Epithelial cell of esophagus (primary cell): ENCODE measurements around the gene P3H2.
"Not testable (repeated sequence)": the region's sequence is repeated elsewhere in the genome, so short reads cannot be mapped to it uniquely, and the experiment has no call there.

ENCODE experiments used
- DNase-seq: peaks from one replicate; pipeline ENCODE4 v3.0.0; 2010; ENCODE audit warnings: low read depth
- H3K4me3 ChIP-seq: 2 replicates; pipeline ENCODE4 v1.5.1; 2011; ENCODE audit warnings: mild to moderate bottlenecking, low read length, control low read depth
- CTCF ChIP-seq: IDR thresholded peaks from 2 replicates; pipeline ENCODE4 v1.5.1; 2011; ENCODE audit warnings: low read depth, mild to moderate bottlenecking, low read length, control low read depth, inconsistent platforms; ENCODE audit not compliant: insufficient read depth; ENCODE audit errors: missing control alignments

The P3H2 gene

GRCh38 chr3:189962466-189962865 lies 158.2 kb downstream of the P3H2 start:
- H3K4me3 ChIP-seq = no peak overlapping the region
- TF ChIP-seq CTCF = no peak
- no peak for DNase-seq

- no peak overlapping the region for H3K4me3 ChIP-seq
- peak; percentile 96 for TF ChIP-seq CTCF
- peak; percentile 83 for DNase-seq
Measured at GRCh38 chr3:189961522-189962161, 159.1 kb downstream of the P3H2 start.

DNA sequence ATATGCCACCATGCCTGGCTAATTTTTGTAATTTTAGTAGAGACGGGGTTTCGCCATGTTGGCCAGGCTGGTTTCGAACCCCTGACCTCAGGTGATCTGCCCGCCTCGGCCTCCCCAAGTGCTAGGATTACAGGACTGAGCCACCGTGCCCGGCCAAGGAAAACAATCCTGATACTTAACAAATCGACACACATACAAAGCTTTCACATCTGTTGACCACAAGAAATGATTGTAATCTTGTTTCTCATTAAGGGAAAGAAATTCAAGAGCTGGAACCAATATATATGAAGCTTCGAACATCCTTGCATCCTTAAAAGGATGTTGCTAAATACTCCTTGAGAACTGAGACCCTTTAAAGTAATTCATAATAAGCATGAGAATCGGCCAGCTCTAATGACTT lies 159.6 kb downstream of the P3H2 start:
- DNase-seq, H3K4me3 ChIP-seq: not testable (repeated sequence)

DNA sequence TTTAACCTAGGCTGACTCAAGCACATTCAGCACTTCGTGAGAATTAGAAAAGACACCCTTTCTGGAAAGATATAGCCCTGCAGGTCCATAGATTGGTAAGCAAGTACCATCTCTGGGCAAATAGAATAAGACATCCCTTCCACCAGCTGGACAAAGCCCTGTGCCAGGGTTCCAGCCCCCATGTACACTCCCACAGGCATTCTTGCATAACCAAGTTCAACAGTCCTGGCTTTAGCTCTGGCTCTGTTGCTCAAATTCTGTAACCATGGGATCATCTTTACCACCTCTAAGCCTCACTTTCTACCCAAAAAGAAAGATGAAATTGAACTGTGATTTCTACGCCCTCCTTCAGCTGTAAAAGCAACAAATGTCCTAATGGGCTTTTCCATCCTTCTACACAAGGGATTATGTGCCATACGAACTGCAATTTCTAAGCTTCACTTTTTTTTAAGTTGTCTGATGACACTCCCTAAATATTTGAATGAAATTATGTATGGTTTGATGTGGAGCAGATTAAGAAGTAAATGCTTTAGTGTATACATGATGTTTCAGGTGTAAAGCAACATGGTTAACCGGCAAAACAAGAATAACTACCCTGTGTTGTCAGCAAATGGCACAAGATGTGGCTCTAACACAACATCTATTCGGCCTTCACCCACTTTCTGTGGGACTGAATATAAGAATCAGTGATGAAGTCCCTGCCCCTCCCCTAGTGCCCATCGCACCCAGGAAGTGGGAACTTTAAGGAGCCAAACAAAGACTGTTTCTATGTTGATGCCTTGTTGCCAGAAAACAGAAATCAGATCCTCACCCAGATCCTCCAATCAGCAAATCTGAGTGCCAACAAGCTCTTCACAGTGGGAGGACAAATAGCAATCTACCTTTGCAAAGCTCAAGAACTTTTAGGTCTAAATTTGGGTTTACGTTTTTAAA lies 165.7 kb downstream of the P3H2 start:
- DNase-seq = peak; percentile 70
- no peak for TF ChIP-seq CTCF

DNA sequence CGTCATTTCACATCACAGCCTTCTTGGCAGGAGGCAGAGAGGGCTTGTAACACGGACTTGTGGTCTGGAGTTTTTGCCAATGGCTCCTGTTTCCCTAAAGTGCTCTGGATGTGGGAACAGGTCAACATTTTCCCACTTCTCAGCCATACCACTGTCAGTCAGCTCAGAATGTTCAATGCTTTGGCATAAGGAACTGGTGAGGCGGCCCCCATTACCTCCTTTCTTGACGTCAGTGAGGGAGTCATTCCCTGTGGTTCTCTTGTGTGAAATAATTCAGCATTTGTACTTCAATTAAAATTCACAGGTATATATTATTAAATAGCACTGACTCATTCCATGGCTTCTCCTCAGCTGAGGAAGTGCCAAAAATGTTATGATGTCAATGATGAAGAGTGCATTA lies 167.1 kb downstream of the P3H2 start:
- no peak overlapping the region for H3K4me3 ChIP-seq
- DNase-seq = no peak
- no peak for TF ChIP-seq CTCF

More for the DNA sequence above, 165.7 kb downstream of the P3H2 start:
- H3K4me3 ChIP-seq = no peak overlapping the region

- no peak for TF ChIP-seq CTCF
- H3K4me3 ChIP-seq = no peak overlapping the region
- DNase-seq = no peak
Measured at GRCh38 chr3:189952272-189952671, 168.4 kb downstream of the P3H2 start.

DNA sequence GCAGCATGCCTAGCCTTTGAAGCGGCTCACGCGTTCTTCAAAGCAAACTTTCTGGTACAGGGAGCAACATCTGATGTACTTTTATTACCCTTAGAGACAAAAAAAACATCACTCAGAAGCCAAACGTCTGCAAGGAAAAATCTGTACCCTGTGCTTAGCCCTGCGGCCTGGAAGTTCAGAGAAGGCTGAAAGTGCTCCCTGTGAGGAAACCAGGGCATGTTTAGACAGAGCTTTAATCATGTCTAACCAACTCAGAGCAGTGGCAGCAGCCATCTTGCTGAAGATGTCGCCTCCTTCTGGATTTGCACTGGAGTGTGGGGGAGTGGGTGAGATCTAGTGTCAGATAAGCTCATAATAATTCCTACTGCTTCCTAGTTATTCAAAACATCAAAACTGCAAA lies 170.4 kb downstream of the P3H2 start:
- no peak overlapping the region for H3K4me3 ChIP-seq
- peak; percentile 75 for DNase-seq
- peak; percentile 18 for TF ChIP-seq CTCF
